GM19351 (cell line): Measurements from ENCODE around the gene CCDC186.
A peak's percentile ranks its signal among the peaks of the same experiment; 100 is the strongest.

ENCODE experiments used
- ATAC-seq: cut with Tn5 transposase; IDR thresholded peaks from one replicate; pipeline ENCODE4 v1.9.1; 2021; ENCODE audit warnings: mild to moderate bottlenecking, moderate library complexity; ENCODE audit not compliant: unreplicated experiment

CCDC186 gene

DNA sequence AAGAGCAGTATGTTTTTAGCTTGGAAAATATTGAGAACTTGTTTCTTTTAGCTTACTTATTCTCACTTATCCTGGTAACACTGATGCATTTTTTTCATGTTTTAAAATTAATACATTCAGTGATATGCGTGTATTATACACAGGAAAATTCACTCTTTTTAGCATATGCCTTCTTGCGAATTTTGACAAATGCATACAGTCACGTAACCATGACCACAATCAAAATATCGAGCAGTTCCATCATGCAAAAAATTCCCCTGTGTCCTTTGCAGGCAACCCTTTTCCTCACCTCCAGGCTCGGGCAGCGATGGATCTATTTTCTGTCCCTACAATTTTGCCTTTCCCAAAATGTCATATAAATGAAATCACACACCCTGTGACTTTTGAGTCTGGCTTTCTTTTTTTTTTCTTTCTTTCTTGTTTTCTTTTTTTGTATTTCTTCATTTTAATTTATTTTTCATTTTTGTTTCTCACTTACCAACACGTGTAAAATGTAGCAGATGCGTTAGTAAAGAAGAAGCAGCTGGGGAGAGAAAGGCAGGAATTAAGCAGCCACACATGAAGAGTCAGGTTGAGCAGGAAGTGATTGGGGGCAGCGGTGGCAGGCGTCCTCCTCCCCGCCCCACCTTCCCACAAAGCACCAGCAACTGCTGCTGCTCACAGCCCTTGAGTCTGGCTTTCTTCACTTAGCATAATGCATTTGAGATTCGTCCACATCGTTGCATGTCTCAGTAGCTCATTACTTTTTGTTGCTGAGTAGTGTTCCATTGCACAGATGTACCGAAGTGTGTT is 100.4 kb downstream of the CCDC186 start:
- ATAC-seq: peak; percentile 40

DNA sequence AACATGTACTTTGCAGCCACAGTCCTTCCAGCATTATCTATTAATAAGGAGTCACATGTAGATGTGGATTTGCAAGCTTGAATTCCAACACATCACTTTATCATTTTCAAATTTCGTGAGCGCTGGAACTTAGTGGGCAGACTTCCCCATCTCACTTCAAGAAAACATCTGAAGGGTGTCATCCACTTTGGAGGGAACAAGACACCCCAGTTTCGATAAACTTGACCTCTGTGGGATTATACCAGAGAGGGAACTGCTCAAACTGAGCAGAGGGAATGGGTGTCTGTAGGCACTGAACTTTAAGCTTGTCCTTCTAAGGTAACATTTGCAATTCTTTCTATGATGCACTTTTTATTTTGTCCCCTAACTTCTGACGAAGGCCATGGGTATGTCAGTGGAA is 102.8 kb downstream of the CCDC186 start:
- no peak for ATAC-seq
